ENCODE data around the gene SPHK1. TPM values are rescaled to one million over a fixed set of nuclear protein-coding genes. Genes with fewer than 3 reads are reported as not detected.

SPHK1 gene
- total RNA-seq, 1 donor from 2014 or later: 15.2 TPM

DNA sequence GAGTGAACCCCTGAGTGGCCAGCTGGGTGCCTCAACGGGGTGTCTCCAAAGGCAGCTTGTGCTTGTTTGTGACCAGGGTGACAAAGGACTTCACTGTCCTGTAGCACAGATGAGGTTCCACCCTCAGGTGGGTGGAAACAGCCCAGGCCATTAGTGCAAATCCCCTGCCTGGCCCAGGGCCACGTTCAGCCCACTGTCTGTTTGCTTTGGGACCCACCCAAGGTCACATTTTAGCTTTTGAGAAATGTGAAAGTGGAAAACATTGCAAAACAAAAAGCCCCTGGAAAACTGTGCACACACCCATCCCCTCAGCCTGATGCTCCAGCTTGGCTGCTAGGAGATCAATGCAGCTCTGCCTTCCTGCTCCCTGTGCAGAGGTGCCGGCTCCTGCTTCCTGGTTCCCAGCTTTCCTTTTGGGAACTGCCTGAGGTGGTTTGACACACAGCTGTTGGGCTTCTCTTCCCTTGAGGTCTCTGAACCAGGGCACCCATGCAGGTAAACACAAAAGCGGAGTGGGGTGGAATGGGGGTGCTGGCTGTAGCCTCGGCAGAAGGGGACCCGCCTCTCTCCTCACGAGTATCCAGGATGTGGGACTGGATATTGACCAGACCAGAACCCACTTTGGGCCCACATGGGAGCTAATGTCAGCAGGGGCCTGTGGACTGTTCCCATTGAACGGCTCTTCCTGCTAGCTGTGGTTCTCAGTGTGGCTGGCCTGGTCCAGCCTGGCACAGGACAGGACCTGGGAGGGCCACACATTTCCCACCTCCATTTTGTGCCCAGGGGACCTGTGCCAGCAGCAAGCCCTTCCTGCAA, 7.9 kb upstream of the SPHK1 start:
- Mint-ChIP-seq H3K9me3 (ENCODE audit: unreplicated experiment) (no peaks in the 10 kb centered on the region), H3K4me1 (ENCODE audit: unreplicated experiment) (peaks cover 29% of the 10 kb centered on the region), H3K27me3 (ENCODE audit: unreplicated experiment) (no peaks in the 10 kb centered on the region), H3K36me3 (ENCODE audit: unreplicated experiment) (peaks cover 5% of the 10 kb centered on the region), H3K27ac (ENCODE audit: unreplicated experiment) (no peak overlapping the region), H3K4me3 (ENCODE audit: unreplicated experiment) (no peak overlapping the region)
- no peak for DNase-seq (ENCODE audit: extremely low spot score, unreplicated experiment)
- TF ChIP-seq, protein P1, sequence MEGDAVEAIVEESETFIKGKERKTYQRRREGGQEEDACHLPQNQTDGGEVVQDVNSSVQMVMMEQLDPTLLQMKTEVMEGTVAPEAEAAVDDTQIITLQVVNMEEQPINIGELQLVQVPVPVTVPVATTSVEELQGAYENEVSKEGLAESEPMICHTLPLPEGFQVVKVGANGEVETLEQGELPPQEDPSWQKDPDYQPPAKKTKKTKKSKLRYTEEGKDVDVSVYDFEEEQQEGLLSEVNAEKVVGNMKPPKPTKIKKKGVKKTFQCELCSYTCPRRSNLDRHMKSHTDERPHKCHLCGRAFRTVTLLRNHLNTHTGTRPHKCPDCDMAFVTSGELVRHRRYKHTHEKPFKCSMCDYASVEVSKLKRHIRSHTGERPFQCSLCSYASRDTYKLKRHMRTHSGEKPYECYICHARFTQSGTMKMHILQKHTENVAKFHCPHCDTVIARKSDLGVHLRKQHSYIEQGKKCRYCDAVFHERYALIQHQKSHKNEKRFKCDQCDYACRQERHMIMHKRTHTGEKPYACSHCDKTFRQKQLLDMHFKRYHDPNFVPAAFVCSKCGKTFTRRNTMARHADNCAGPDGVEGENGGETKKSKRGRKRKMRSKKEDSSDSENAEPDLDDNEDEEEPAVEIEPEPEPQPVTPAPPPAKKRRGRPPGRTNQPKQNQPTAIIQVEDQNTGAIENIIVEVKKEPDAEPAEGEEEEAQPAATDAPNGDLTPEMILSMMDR (IDR thresholded peaks at IDR 0.05): no peak

DNA sequence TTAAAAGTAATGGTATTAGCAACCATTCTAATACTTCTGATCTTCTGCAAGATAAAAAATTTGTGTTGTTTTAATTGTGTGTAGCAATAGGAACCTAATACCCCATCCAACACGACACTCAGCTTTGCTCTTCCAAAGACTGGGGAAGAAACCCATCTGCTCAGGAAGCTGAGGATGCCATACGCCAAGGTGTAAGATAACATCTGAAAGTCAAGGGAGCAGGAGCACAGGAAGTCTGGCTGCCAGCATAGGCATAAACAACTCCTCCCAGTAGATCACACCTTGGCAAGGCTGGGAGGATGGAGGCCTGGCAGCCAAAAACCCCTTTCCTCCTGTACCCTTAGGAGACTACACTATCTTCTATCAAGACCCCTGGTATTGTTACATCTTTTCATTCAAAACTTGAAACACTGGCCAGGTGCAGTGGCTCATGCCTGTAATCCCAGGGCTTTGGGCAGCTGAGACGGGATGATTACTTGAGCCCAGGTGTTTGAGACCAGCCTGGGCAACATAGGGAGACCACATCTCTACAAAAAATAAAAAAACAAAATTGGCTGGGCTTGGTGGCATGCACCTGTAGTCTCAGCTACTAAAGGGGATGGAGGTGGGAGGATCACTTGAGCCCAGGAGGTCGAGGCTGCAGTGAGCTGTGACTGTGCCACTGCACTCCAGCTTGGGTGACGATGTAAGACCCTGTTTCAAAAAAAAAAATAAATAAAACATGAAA, 5.7 kb upstream of the SPHK1 start:
- no peak for DNase-seq (ENCODE audit: extremely low spot score, unreplicated experiment)
- Mint-ChIP-seq H3K4me3 (ENCODE audit: unreplicated experiment) (no peak overlapping the region), H3K36me3 (ENCODE audit: unreplicated experiment) (peaks cover 5% of the 10 kb centered on the region), H3K4me1 (ENCODE audit: unreplicated experiment) (peaks cover 35% of the 10 kb centered on the region), H3K9me3 (ENCODE audit: unreplicated experiment) (no peaks in the 10 kb centered on the region), H3K27me3 (ENCODE audit: unreplicated experiment) (no peaks in the 10 kb centered on the region), H3K27ac (ENCODE audit: unreplicated experiment) (no peak overlapping the region)
- TF ChIP-seq, protein P1 (IDR thresholded peaks at IDR 0.05): no peak

DNA sequence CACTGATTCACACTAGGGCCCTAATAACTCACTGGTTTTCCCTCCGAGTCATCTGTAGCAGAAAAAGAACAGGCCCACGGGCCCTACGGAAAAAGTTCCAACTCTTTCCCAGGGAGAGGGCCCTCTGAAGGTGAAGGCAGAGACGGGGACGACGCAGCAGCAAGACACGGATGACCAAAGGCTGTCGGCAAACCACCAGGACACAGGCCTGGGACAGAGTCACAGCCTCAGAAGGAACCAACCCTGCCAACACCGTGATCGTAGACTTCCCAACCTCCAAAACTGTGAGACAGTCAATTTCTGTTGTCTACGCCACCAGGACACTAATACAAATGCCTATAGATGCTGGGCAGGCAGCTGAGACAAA, 5.2 kb upstream of the SPHK1 start:
- no peak for DNase-seq (ENCODE audit: extremely low spot score, unreplicated experiment)
- H3K9me3 Mint-ChIP-seq (ENCODE audit: unreplicated experiment): no peaks in the 10 kb centered on the region
- H3K4me3 Mint-ChIP-seq (ENCODE audit: unreplicated experiment): no peak overlapping the region
- H3K36me3 Mint-ChIP-seq (ENCODE audit: unreplicated experiment): peaks cover 5% of the 10 kb centered on the region
- no peak overlapping the region for H3K27ac Mint-ChIP-seq (ENCODE audit: unreplicated experiment)
- TF ChIP-seq, protein P1 (IDR thresholded peaks at IDR 0.05): no peak
- peaks cover 36% of the 10 kb centered on the region for H3K4me1 Mint-ChIP-seq (ENCODE audit: unreplicated experiment)
- H3K27me3 Mint-ChIP-seq (ENCODE audit: unreplicated experiment): no peaks in the 10 kb centered on the region

DNA sequence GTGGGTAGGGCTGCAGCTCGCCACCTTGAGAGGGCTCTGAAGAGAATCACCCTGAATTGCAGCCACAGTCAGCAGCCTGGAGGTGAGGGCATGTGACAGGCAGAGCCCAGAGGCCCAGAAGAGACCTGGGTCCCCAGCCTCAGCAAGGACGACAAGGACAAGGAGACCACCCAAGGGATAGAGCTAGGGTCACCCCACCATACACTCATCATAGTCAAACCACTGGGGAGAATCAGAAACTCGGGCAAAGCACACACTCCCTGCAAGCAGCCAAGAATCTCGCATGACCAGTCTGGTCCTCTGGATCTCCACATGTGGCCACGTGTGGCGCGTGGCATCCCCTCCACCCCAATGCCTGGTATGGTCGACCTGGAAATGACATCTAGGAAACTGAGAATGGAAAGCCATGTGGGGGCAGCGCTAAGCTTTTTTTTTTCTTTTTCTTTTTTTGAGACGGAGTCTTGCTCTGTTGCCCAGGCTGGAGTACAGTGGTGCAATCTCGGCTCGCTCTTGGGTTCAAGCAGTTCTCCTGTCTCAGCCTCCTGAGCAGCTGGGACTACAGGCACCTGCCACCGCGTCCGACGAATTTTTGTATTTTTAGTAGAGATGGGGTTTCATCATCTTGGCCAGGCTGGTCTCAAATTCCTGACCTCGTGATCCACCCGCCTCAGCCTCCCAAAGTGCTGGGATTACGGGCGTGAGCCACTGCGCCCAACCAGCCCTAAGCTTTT, 4.6 kb upstream of the SPHK1 start:
- H3K4me3 Mint-ChIP-seq (ENCODE audit: unreplicated experiment): no peak overlapping the region
- peaks cover 36% of the 10 kb centered on the region for H3K4me1 Mint-ChIP-seq (ENCODE audit: unreplicated experiment)
- DNase-seq (ENCODE audit: extremely low spot score, unreplicated experiment): no peak
- H3K36me3 Mint-ChIP-seq (ENCODE audit: unreplicated experiment): peaks cover 5% of the 10 kb centered on the region
- TF ChIP-seq, protein P1 (IDR thresholded peaks at IDR 0.05): no peak
- H3K27me3 Mint-ChIP-seq (ENCODE audit: unreplicated experiment): no peaks in the 10 kb centered on the region
- no peak overlapping the region for H3K27ac Mint-ChIP-seq (ENCODE audit: unreplicated experiment)
- H3K9me3 Mint-ChIP-seq (ENCODE audit: unreplicated experiment): no peaks in the 10 kb centered on the region

All from osteocyte (in vitro differentiated cells).